Medulla oblongata (tissue), 1 donor: ENCODE data around the gene LRRC23.
"Not testable (repeated sequence)": the region's sequence is repeated elsewhere in the genome, so short reads cannot be mapped to it uniquely, and the experiment has no call there.

ENCODE experiments used
- DNase-seq: peaks from one replicate; pipeline ENCODE4 v3.0.0-alpha.2; 2015; ENCODE audit errors: extremely low spot score

The LRRC23 gene

DNA sequence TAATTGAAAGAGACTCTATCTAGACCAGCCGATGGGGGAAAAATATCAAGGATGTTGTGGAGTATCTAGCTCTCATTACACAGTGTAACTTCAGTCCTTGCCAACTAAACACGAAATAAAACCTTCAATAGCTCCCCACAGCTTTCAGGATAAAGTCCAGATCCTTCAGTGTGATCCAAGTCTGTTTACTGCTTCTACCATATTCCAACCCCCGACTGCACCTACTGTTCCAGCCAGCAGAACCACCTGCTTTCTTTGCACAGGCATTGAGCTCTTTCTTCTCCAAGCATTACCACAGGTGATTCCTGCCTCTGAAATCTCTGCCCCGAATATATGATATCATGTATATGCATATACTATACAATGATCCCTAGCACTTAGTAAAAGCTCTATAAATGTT, 2.2 kb upstream of the LRRC23 start:
- no peak for DNase-seq

DNA sequence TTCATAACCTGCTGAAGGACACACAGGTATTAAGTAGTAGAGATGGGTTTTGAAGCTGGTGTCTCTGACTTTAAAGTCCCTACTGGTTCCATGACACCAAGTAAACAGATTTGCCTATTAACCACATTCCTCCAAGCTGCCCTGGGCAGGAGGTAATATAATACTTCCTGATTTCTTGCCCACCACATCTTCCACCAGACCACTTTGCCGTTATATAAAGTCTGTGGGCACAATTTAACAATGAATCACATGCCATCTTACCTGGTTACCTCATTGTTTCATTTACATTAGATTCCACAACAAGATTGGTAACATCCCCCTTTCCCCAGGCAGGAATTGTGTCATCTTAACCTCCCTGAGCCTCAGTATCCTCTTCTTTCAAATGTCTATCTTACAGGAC, 900 bp upstream of the LRRC23 start:
- no peak for DNase-seq

DNA sequence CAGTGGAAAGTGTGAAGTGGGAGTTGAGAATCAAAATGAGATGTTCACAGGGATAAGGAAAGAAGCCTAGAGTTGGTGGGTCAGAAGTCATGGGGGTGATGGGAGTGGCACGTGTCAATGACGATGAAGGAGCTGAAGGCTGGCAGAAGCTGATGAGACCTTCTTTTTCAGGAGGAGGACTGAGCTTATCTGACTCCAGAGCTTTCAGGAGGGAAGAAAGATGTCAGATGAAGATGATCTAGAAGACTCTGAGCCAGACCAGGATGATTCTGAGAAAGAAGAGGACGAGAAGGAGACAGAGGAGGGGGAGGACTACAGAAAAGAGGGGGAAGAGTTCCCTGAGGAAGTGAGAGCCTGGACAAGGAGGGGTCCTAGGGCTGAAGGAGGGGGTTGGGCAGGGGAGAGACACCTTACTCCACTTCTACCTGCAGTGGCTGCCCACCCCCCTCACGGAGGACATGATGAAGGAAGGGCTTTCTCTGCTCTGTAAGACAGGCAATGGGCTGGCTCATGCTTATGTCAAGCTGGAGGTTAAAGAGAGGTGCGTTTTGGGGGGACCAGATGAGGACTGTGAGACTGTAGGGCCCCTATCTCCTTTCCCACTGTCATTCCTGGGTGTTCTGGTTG, 905 bp downstream of the LRRC23 start:
- DNase-seq: no peak

DNA sequence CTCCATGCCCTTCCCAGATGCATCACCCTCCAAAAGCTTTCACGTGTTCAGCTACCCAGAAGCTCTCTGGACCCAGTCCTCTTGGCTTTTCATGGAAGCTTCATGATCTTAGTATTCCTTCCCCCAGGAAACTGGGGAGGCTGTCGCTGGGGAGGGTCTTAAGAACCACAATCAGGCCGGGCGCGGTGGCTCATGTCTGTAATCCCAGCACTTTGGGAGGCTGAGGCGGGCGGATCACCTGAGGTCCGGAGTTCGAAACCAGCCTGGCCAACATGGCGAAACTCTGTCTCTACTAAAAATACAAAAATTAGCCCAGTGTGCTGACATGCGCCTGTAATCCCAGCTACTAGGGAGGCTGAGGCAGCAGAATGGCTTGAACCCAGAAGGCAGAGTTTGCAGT, 3.5 kb downstream of the LRRC23 start:
- not testable (repeated sequence) for DNase-seq

DNA sequence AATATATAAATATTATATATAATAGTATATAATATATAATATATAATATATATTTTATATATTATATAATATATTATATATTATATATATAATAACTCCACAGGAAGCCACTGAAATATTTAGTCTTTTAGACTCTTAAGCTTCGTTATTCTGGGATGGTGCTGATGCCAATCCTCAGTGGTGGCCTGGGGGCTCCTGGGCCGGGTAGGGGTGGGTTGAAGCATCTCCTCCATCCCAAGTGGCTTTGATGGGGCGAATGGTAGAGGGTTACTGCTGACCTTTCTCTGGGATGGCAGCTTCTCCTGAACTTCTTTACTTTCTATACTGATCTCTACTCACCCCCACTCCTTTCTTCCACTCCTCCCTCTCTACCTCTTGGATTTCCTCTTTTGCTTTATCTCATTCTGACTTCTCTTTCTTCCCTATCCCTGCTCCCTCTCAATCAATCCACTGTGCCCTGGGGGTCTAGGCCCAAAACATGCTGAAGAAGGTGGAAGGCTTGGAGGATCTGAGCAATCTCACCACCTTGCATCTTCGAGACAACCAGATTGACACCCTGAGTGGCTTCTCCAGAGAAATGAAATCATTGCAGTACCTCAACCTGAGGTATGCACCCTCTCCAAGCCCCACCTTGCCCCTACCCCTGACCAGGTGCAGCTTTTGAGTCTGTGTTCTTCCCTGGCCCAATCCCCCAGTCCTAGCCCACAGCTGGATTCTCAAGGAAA, 5.0 kb downstream of the LRRC23 start:
- no peak for DNase-seq

DNA sequence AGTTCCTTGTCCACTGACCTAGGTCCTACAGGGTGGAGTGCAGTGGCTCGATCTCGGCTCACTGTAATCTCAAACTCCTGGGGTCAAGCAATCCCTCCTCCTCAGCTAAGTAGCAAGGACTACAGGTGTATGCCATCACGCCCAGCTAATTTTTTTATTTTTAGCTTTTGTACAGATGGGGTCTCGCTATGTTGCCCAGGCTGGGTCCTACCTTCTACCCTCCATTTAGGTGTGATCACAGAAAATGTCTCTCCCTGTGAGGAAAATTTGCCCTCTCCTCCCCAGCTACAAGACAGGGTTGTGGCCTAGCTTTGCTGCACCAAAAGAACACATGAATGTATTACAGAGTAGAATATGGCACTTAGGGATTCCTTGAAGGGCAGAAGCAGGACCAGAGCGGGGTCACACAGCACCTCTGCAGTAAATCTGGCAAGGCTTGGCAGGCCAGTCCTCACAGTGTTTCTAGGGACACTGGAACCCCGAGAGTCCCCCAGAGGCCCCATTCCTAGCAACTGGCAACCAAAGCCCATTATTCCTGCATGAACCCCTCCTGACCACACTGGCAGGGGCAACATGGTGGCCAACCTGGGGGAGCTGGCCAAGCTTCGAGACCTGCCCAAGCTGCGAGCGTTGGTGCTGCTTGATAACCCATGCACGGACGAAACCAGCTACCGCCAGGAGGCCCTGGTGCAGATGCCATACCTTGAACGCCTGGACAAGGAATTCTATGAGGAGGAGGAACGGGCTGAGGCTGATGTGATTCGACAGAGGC, 7.7 kb downstream of the LRRC23 start:
- no peak for DNase-seq

DNA sequence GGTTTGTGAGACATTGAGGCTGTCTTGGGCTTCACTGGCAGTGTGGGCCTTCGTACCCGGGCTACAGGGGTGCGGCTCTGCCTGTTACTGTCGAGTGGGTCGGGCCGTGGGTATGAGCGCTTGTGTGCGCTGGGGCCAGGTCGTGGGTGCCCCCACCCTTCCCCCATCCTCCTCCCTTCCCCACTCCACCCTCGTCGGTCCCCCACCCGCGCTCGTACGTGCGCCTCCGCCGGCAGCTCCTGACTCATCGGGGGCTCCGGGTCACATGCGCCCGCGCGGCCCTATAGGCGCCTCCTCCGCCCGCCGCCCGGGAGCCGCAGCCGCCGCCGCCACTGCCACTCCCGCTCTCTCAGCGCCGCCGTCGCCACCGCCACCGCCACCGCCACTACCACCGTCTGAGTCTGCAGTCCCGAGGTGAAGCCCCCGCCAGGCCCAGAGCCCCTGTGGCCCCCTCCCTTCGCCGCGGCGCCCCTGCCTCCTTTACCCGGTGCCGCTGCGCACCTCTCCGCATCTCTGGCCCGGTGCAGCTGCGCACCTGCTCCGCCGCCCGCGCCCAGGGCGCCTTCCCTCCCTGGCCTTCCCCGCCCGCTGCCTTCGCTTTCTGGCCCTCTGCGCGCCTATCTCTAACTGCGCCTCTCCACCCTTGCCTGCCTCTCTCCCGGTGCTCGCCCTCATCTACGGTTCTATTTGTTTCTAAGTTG, 9.8 kb downstream of the LRRC23 start, which contains the start of gene ENO2:
Gene ENO2, plus strand, starts transcription at position 335 of the 701 bp plus-strand sequence. CDS start 1,253 bp downstream, outside the sequence.
- peak; percentile 83 for DNase-seq

DNA sequence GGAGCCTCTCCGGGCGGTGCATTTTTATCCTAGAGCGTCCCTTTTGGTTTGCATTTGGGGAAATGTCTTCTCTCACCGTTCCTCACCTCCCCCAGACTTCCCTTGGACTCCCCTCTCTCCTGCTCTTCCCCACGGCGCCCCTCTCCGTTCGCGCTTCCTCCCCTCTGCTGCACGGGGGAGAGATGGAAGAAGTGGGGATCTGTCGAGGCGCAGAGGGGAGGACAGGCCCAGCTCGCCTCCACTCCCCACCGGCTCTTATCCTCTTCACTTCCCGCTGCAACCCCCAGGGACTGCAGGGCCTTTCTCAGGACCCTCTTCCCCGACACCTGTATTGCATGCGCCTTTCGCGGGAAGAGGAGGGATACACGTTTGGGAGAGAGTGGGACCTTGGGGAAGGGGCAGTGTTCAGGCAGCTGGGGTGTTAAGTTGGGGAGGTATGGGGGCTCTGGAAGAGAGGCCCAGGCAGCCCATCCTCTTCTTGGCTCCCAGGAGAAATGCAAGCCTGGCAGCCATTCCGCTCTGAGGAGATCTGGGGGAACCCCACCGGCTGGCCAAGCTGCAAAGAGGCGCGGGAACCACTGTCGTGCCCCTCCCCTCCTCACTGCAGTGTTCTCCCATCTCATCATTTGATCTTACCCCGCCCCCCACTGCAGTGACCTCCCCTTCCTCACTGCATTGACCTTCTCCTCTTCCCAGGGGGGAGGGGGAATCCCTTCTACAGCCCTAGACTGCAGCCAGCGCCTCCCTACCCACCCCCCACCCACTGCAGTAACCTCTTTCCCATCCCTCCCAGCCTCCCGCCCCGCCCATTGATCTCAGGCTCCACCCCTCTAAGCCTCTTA, 10.5 kb downstream of the LRRC23 start:
- no peak for DNase-seq

DNA sequence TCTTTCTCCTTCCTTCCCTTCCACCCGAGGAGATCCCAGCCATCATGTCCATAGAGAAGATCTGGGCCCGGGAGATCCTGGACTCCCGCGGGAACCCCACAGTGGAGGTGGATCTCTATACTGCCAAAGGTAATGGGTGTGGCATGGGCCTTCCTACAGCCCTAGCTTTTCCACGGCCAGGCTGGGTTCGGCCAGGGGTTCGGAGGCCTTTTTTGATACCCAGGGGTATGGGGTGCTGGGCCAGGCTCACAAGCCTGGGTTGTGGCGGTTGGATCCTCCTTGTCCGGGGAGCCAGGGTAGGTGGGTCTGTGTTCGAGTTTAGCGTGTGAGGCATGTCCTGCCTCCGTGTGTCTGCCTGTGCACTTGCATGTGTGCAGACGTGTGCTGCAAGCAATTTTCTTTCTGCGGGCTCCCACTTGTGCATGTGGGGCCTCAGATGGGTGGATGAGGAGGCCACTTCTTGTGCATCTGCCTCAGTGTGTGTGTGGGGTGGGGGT, 11.2 kb downstream of the LRRC23 start:
- no peak for DNase-seq

DNA sequence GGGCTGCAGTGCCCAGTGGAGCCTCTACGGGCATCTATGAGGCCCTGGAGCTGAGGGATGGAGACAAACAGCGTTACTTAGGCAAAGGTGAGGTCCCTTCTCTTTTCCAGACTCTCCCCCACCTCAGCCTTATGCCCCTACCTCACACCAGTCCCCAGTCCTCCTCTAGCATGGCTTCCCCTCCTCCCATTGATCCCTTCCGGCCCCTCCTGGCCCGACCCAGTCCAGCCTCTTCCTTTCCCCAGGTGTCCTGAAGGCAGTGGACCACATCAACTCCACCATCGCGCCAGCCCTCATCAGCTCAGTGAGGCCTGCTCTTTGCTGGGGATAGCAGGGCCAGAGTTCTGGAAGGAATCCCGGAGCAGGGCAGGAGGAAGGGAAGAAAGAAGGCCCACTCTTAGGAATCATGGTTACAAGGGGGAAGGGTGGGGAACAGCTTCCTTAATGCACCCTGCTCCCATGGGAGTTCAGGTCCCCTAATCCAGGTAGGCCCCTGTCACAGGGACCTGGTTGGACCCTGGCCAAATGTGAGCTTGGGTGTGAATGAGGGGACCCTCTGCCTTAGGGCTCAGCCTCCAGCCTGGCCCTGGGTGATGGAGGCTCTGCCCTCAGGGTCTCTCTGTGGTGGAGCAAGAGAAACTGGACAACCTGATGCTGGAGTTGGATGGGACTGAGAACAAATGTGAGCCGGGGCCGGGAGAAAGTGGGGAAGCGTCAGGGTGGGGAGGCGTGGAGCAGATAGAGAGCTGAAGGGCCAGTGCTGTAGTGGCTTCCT, 12.0 kb downstream of the LRRC23 start:
- DNase-seq: no peak

DNA sequence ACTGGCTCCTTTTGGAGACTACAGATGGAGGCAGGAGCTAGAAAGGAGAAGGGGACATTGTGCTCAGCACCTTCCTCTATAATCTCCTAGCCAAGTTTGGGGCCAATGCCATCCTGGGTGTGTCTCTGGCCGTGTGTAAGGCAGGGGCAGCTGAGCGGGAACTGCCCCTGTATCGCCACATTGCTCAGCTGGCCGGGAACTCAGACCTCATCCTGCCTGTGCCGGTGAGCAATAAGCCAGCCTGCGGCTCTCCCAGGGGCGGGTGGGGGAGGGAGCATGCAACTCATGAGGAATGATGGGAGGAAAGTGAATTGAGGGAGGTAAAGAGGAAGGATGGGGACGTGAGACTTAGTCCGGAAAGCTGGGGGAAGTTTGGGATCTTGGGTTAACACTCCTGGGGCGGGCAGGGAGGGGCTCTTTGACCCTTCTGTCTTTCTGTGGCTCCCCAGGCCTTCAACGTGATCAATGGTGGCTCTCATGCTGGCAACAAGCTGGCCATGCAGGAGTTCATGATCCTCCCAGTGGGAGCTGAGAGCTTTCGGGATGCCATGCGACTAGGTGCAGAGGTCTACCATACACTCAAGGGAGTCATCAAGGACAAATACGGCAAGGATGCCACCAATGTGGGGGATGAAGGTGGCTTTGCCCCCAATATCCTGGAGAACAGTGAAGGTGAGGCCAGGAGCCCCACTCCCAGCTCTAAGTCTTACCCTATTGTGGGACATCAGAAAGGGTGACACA, 13.0 kb downstream of the LRRC23 start:
- DNase-seq: no peak

DNA sequence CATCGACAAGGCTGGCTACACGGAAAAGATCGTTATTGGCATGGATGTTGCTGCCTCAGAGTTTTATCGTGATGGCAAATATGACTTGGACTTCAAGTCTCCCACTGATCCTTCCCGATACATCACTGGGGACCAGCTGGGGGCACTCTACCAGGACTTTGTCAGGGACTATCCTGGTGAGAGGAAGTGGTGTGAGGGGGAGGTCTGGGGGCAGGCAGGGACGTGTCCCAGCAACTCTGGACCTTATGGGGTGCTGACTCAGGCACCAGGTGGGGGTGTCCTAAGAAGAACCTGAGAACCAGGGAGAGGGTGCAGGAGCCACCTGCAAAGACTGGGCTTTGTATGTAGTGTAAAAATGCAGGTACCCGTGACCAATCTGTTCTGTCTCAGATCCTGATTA, 15.0 kb downstream of the LRRC23 start:
- no peak for DNase-seq

DNA sequence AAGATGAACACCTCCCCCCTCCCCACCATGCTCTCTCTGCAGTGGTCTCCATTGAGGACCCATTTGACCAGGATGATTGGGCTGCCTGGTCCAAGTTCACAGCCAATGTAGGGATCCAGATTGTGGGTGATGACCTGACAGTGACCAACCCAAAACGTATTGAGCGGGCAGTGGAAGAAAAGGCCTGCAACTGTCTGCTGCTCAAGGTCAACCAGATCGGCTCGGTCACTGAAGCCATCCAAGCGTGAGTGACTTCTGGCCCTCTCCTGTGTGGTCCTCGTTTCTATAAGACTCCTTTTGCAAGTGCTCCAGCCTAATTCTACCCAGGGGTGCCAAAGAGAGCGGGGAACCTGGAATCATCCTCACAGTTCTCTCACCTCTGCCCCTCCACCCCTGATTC, 16.9 kb downstream of the LRRC23 start:
- no peak for DNase-seq

DNA sequence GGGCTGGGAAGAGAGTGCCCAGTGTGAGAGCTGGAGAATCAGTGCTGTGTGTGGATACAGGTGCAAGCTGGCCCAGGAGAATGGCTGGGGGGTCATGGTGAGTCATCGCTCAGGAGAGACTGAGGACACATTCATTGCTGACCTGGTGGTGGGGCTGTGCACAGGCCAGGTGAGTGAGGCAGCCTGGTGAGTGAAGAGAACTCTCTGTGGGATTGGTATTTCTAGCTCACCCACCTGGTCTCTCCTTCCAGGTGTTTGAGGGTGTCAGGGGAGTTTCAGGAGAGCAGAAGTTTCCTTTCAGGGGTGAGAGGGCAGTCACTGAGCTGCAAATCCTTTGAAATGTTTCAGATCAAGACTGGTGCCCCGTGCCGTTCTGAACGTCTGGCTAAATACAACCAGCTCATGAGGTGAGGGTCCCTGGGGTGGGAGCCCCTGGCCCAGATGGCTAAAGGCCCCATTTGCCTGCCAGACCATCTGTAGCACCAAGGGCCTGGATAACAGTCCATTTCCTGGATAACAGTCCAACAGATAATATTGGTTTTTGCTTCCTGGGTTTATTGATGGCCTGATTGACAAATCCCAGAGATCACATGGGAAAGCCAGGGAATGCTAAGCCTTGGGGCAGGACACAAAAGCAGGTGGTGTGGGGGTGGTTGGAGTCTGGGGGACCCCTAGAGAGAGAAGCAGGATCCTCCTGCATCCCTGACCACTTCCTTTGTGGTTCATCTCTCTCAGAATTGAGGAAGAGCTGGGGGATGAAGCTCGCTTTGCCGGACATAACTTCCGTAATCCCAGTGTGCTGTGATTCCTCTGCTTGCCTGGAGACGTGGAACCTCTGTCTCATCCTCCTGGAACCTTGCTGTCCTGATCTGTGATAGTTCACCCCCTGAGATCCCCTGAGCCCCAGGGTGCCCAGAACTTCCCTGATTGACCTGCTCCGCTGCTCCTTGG, 17.6 kb downstream of the LRRC23 start:
- no peak for DNase-seq

DNA sequence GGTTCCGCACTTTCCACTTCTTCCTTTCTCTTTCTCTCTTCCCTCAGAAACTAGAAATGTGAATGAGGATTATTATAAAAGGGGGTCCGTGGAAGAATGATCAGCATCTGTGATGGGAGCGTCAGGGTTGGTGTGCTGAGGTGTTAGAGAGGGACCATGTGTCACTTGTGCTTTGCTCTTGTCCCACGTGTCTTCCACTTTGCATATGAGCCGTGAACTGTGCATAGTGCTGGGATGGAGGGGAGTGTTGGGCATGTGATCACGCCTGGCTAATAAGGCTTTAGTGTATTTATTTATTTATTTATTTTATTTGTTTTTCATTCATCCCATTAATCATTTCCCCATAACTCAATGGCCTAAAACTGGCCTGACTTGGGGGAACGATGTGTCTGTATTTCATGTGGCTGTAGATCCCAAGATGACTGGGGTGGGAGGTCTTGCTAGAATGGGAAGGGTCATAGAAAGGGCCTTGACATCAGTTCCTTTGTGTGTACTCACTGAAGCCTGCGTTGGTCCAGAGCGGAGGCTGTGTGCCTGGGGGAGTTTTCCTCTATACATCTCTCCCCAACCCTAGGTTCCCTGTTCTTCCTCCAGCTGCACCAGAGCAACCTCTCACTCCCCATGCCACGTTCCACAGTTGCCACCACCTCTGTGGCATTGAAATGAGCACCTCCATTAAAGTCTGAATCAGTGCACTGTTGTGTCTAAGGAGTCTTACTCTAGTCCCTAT, 18.5 kb downstream of the LRRC23 start:
- no peak for DNase-seq

DNA sequence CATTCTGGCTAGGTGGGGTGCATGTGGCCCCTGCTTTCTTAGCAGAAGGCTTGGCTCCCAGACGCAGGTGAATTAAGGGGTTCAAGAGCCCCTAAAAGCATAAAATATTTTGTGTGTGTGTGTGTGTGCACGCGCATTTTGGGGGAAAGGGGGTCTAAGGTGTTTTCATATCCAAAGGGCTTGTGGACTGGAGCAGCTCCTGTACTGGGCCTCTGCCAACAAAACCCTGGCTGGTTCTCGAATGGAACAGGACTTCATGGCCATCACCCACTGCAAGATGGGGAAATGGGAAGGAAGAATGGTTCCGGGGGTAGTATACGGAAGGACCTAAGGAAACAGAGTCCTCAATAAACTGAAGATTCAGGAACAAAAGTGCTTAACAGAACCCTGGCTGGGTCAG, 19.2 kb downstream of the LRRC23 start:
- no peak for DNase-seq

DNA sequence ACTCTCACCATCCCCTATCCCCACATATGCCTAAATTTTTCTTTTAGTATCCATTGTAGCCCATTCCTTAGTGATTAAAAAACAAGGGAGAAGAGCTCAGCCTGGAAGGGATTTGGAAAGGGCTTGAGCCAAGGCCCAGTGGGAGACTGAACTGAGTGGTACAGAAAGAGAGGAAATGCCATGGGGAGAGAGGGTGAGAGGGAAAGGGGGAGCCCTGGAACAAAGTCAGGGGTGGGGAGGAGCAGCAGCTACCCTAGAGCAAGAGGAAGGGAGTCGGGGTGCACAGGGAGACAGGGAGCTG, 20.6 kb downstream of the LRRC23 start:
- DNase-seq: no peak
